Activated T-cell treated with anti-CD3 and anti-CD28 coated beads, Interleukin-2, amount 50 U/mL, for 72 hours (primary cell): ENCODE data around the gene VRK3. TPM values are rescaled to one million over a fixed set of nuclear protein-coding genes. Genes with fewer than 3 reads are reported as not detected.
"Not testable (repeated sequence)": the region's sequence is repeated elsewhere in the genome, so short reads cannot be mapped to it uniquely, and the experiment has no call there.

Source experiments
- ATAC-seq, 2 donors: fragments of 150-1000 bp; cut with Tn5 transposase; replicated peaks in 1 of 2; 2 replicates each; pipeline ENCODE4 v1.10.0; 2021; ENCODE audit warnings: moderate library complexity in 2 of 2, mild to moderate bottlenecking in 1 of 2
- DNase-seq, 2 donors: peaks; one replicate each; pipeline ENCODE4 v3.0.0; 2021 to 2022; ENCODE audit warnings: mixed read lengths in 1 of 2
- H3K27ac Mint-ChIP-seq: one replicate; pipeline ENCODE4 v1.8.0; 2022; ENCODE audit warnings: mild to moderate bottlenecking, moderate library complexity, mixed read lengths
- H3K27me3 Mint-ChIP-seq: one replicate; pipeline ENCODE4 v1.8.0; 2022; ENCODE audit warnings: low read depth, mixed read lengths
- H3K36me3 Mint-ChIP-seq, 2 donors: one replicate each; pipeline ENCODE4 v1.8.0; 2022; ENCODE audit warnings: mixed read lengths in 2 of 2, mild to moderate bottlenecking in 1 of 2; ENCODE audit not compliant: insufficient read depth in 2 of 2
- H3K4me1 Mint-ChIP-seq: one replicate; pipeline ENCODE4 v1.8.0; 2022; ENCODE audit warnings: low read depth, mixed read lengths
- H3K4me3 Mint-ChIP-seq, 2 donors: one replicate each; pipeline ENCODE4 v1.8.0; 2022; ENCODE audit warnings: mild to moderate bottlenecking in 2 of 2, mixed read lengths in 2 of 2, moderate library complexity in 2 of 2
- H3K9me3 Mint-ChIP-seq, 2 donors: one replicate each; pipeline ENCODE4 v1.8.0; 2022; ENCODE audit warnings: mixed read lengths in 2 of 2
- total RNA-seq, 2 donors: library from RNA; stranded (reverse); gene quantifications; one replicate each; pipeline ENCODE4 v1.2.3, GENCODE V29; 2022

The VRK3 gene
- 10 to 100 TPM; 59.7 to 65.5 TPM for total RNA-seq

GRCh38 chr19:50025022-50025793, at the start of gene VRK3:
TSS of gene VRK3 (minus strand) at chr19:50025372. CDS start at chr19:50016162, 9,210 bp downstream.
- Mint-ChIP-seq H3K4me1 (peaks cover 52% of the 10 kb centered on the region), H3K27me3 (no peaks in the 10 kb centered on the region)
- ATAC-seq, result peak; percentile 90

GRCh38 chr19:50068382-50068781, 43.2 kb upstream of the VRK3 start:
- H3K27ac Mint-ChIP-seq, H3K9me3 Mint-ChIP-seq, H3K4me3 Mint-ChIP-seq, ATAC-seq, DNase-seq, H3K4me1 Mint-ChIP-seq, H3K27me3 Mint-ChIP-seq, H3K36me3 Mint-ChIP-seq: not testable (repeated sequence)

More at GRCh38 chr19:50025022-50025793, at the start of gene VRK3:
- H3K9me3 Mint-ChIP-seq, result no peaks in the 10 kb centered on the region
- peak within 1 kb of the TSS; percentile 98 for H3K27ac Mint-ChIP-seq
- H3K4me3 Mint-ChIP-seq, result peak within 1 kb of the TSS; percentile 91 to 94
- H3K36me3 Mint-ChIP-seq, result peaks cover 6 to 11% of the 10 kb centered on the region in 2 donors
- peak; percentile 96 to 98 for DNase-seq

- H3K4me3 Mint-ChIP-seq, result no peak overlapping the region
- no peaks in the 10 kb centered on the region for H3K4me1 Mint-ChIP-seq
- ATAC-seq (no peak), DNase-seq (no peak)
- H3K9me3 Mint-ChIP-seq, result no peaks in the 10 kb centered on the region
- no peak overlapping the region for H3K27ac Mint-ChIP-seq
- no peaks in the 10 kb centered on the region for H3K27me3 Mint-ChIP-seq
- H3K36me3 Mint-ChIP-seq, result no peaks in the 10 kb centered on the region
These were observed 42.4 kb upstream of the VRK3 start for GRCh38 chr19:50067575-50067974.

- no peaks in the 10 kb centered on the region for H3K4me1 Mint-ChIP-seq
- no peaks in the 10 kb centered on the region for H3K36me3 Mint-ChIP-seq
- ATAC-seq, result no peak
- no peaks in the 10 kb centered on the region for H3K9me3 Mint-ChIP-seq
- no peaks in the 10 kb centered on the region for H3K27me3 Mint-ChIP-seq
- H3K27ac Mint-ChIP-seq, result no peak overlapping the region
- no peak overlapping the region for H3K4me3 Mint-ChIP-seq
- DNase-seq, result no peak
These were observed 40.8 kb upstream of the VRK3 start for GRCh38 chr19:50065938-50066337.

- H3K27me3 Mint-ChIP-seq, result no peaks in the 10 kb centered on the region
- no peak for ATAC-seq
- H3K36me3 Mint-ChIP-seq, result peaks cover 10 to 12% of the 10 kb centered on the region in 2 donors
- H3K9me3 Mint-ChIP-seq, result peaks cover 0 to 19% of the 10 kb centered on the region in 2 donors
- no peak overlapping the region for H3K27ac Mint-ChIP-seq
- H3K4me1 Mint-ChIP-seq, result no peaks in the 10 kb centered on the region
- no peak for DNase-seq
- H3K4me3 Mint-ChIP-seq, result no peak overlapping the region
These were observed 36.5 kb upstream of the VRK3 start for GRCh38 chr19:50061650-50062049.

- H3K4me3 Mint-ChIP-seq, result no peak overlapping the region
These were observed 34.9 kb upstream of the VRK3 start for GRCh38 chr19:50060107-50060506.

GRCh38 chr19:50059045-50059444, 33.9 kb upstream of the VRK3 start:
- ATAC-seq, result no peak
- H3K27ac Mint-ChIP-seq, result no peak overlapping the region
- DNase-seq, result no peak
- peaks cover 10 to 12% of the 10 kb centered on the region in 2 donors for H3K36me3 Mint-ChIP-seq
- H3K27me3 Mint-ChIP-seq, result no peaks in the 10 kb centered on the region
- H3K4me1 Mint-ChIP-seq, result no peaks in the 10 kb centered on the region
- peaks cover 0 to 19% of the 10 kb centered on the region in 2 donors for H3K9me3 Mint-ChIP-seq
- no peak overlapping the region for H3K4me3 Mint-ChIP-seq

More at GRCh38 chr19:50060107-50060506, 34.9 kb upstream of the VRK3 start:
- peaks cover 0 to 19% of the 10 kb centered on the region in 2 donors for H3K9me3 Mint-ChIP-seq
- no peaks in the 10 kb centered on the region for H3K27me3 Mint-ChIP-seq
- H3K36me3 Mint-ChIP-seq, result peaks cover 10 to 12% of the 10 kb centered on the region in 2 donors
- DNase-seq (no peak), ATAC-seq (no peak)
- H3K4me1 Mint-ChIP-seq, result no peaks in the 10 kb centered on the region
- H3K27ac Mint-ChIP-seq, result no peak overlapping the region

GRCh38 chr19:50058425-50058824, 33.3 kb upstream of the VRK3 start:
- Mint-ChIP-seq H3K27ac (no peak overlapping the region), H3K4me3 (no peak overlapping the region), H3K27me3 (no peaks in the 10 kb centered on the region), H3K4me1 (no peaks in the 10 kb centered on the region), H3K36me3 (peaks cover 10 to 12% of the 10 kb centered on the region in 2 donors), H3K9me3 (peaks cover 0 to 19% of the 10 kb centered on the region in 2 donors)
- DNase-seq, result no peak
- ATAC-seq, result no peak

GRCh38 chr19:50053119-50053518, 27.9 kb upstream of the VRK3 start:
- ATAC-seq, result no peak
- H3K27ac Mint-ChIP-seq, result no peak overlapping the region

GRCh38 chr19:50051964-50052363, 26.8 kb upstream of the VRK3 start:
- peaks cover 7% of the 10 kb centered on the region for H3K27me3 Mint-ChIP-seq

More at GRCh38 chr19:50053119-50053518, 27.9 kb upstream of the VRK3 start:
- peaks cover 14% of the 10 kb centered on the region for H3K4me1 Mint-ChIP-seq
- no peak overlapping the region for H3K4me3 Mint-ChIP-seq
- H3K27me3 Mint-ChIP-seq, result peaks cover 7% of the 10 kb centered on the region
- H3K36me3 Mint-ChIP-seq, result peaks cover under 1 to 2% of the 10 kb centered on the region in 2 donors
- no peak for DNase-seq
- H3K9me3 Mint-ChIP-seq, result peaks cover 0 to 3% of the 10 kb centered on the region in 2 donors

GRCh38 chr19:50051228-50051895, 26.2 kb upstream of the VRK3 start:
- H3K27ac Mint-ChIP-seq, ATAC-seq, H3K36me3 Mint-ChIP-seq, DNase-seq, H3K9me3 Mint-ChIP-seq, H3K27me3 Mint-ChIP-seq: not testable (repeated sequence)
- H3K4me1 Mint-ChIP-seq, result peaks cover 14% of the 10 kb centered on the region
- peak overlapping the region; percentile 83 to 95 for H3K4me3 Mint-ChIP-seq

More at GRCh38 chr19:50051964-50052363, 26.8 kb upstream of the VRK3 start:
- no peak overlapping the region for H3K27ac Mint-ChIP-seq
- no peak for ATAC-seq
- DNase-seq, result no peak
- peaks cover 3 to 4% of the 10 kb centered on the region in 2 donors for H3K36me3 Mint-ChIP-seq
- no peaks in the 10 kb centered on the region for H3K9me3 Mint-ChIP-seq
- H3K4me1 Mint-ChIP-seq, result peaks cover 14% of the 10 kb centered on the region
- peak overlapping the region in 1 of 2 donors; percentile 5 for H3K4me3 Mint-ChIP-seq

- Mint-ChIP-seq H3K9me3 (peaks cover 0 to 3% of the 10 kb centered on the region in 2 donors), H3K4me1 (peaks cover 14% of the 10 kb centered on the region), H3K27me3 (peaks cover 7% of the 10 kb centered on the region), H3K36me3 (peaks cover 9 to 15% of the 10 kb centered on the region in 2 donors), H3K4me3 (peak overlapping the region; percentile 83 to 95), H3K27ac (peak overlapping the region; percentile 39)
- peak; percentile 74 for DNase-seq
- ATAC-seq, result peak; percentile 85 to 86
These were observed 25.4 kb upstream of the VRK3 start for GRCh38 chr19:50050406-50051227.
